Measurements from ENCODE around the gene RTF2.

The RTF2 gene

DNA sequence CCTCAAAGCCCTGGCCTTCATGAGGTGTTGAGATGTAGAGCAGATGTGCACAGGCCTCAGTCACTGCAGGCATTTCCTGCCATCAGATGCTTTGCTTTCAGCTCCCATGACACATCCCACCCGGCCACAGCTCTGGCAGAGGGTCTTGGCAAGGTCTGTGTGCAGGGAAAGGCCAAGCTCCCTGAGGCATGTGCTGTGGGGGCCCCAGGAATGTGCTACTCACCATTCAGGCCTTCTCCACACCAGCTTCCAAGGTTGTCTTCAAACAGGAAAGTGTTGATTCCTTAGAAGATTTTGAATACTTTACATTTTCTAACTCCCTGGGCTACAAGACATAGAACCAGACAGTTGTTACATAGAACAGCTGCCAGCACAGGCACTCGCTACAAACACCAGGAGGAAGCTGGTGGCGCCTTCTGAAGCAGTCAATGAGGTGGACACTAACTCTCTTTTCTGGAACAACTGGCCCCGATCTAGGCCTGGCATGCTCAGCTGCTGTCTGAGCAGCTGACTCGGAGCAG is 28.6 kb upstream of the RTF2 start:
- DNase-seq, result no peak

DNA sequence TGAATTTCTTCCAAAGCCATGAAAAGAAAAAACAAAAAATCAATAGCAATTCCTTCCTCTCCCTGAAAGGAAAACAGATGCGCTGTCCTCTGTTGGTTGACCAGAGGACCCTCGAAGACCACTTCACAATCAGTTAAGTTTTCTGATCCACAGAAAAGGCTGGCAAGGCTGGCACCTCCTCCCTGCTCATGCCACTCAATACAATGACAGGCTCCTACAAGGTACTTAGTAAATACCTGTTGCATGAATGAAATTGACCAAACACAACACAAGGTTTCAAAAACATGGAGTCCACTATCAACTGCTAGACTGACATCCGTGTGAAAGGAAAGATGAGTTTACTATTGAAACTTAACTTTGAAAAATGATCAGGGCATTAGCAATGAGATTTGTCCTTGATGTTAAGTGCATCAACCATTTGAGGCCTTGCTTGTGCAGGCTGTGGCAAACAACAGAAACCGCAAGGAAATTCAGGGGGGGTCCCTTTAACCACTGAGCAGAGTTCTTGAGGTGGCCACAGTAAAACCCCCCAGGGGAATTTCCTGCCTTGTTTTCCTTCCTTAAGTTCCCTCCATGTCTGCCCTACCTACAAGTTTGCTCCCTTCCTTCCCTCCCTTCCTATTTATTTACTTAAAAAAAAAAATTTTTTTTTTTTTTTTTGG is 27.9 kb upstream of the RTF2 start:
- no peak for DNase-seq

DNA sequence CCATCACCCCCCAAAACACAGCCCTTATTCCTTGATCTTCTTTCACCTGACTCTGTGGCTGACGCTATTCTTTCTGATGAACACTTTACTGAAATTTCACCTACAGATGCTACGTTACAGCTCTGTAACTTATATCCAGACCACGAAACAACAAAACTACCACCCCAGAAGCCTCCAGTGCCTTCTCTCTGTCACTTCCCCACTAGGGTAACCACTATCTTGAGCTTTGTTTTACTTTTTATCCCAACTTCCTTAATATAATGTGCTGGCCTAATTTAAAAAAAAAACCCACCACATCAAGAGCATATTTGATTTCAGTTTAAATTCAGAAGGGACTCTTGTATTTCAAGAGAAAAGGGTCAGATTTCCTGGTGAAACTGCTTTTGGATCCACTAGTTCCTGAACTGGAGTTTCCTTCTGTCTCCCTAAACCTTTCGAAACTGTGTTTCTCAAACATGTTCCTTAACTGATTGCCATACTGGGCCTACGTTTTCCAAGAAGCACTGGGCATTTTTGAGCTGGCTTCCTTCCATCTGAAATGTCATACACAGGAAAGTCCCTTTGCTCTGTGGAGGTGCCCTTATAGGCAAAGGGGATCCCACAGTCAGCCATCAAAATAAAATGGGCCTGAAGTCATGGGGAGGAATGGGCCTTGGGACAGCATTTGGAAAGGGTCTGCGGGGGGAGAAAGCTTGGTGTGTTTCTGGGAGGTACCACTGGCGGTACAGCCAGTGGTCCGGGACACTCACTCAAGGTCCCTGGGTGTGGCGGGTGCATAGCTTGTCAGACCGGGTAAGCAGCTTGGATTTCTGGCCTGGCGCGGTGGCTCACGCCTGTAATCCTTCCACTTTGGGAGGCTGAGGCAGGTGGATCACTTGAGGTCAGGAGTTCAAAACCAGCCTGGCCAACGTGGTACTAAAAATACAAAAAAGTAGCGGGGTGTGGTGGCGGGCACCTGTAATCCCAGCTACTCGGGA is 25.8 kb upstream of the RTF2 start:
- DNase-seq, result no peak

DNA sequence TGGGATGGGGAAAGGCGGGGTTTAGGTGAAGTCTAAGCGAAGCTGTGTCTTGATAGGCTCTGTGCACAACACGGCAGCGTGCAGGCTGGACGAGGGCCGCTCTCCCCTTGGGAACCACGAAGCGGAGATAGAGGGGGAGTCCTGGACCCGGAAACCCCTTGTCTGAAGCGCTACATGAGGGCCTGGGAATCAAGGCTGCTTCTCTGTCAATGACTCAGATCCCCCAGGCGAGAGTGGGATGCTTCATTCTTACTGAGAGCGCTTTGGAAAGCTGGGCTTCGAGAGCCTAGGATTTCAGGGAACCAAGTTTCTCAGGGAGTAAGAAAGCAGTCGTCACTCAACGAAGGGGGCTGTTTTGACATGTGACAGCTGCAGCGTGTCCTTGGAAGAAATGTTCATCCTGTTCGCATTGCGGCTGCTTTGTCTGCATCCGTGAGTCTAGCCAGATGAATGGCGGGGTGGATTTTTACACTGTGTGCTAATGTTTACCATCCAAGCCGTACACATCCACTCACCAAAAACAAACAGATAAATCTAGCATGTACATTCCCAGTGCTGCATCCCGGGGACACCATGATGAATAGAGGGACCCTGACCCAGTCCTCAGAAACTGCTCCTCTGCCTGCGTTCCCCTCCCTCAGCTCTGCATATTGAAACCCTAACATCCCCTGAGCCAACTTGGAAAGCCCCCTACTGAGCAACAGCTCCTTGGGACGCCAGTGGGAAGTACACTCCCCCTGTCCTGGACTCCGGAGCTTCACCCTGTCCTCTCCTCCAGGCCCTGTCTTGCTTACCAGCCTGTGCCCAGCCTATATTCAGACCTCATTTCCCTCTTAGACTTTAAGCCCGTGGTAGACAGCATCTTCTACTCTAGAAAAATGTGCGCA is 24.5 kb upstream of the RTF2 start:
- DNase-seq, result no peak

DNA sequence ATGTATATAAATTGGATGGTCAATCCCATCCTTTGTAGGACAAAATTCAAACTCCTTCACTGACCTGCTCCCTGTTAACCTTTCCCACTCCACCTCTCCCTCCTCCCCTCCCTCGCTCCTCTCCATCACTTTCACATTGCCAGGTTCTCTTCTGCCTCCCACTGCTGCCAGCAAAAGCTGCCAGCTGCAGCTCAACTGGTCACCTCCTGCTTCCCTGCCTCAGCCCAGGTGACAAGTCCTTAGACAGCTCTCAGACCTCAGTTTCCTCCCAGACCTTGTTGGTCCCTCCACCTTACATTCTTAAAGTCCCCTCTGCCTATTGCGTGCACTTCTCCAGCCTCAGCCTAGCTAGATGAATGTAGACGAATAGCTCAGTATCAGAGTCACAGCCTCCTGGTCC is 23.3 kb upstream of the RTF2 start:
- DNase-seq, result no peak

DNA sequence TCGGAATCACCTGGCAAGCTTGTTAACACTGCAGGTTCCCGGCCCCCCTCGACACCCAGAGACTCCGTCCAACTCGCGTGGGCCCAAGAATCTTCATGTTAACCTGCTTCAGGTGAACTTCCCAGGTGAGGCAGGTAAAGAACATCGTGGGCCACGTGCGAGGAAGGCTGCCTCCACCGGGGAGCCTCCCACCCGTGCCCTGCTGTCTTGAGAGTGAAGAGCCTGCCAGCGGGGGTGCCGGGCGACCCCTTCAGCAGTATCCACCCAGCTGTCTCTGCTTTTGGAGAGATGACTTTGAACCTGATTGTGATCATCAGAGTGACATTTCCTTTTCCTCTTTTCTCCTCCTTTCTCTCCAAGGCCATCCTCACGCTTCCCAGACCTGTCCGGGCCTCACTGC is 22.9 kb upstream of the RTF2 start:
- no peak for DNase-seq

DNA sequence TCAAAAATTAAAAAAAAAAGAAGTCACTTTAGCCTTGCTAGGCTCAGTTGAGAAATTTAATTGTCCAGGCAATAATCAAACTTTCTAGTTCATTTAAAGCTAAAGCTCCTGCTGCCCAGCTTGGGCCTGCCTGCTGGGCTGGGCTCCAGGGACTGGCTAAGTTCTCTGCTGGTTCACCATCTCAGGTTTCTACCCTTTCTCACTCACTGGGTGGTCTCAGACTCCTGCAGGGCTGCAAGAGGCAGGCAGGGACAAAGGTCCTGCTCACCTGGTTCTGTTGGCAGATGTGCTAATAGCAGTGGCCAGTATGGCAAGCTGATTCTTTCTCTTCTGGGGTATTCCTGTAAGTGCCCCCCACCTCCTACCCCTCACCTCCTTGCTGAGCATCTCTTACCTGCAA is 21.2 kb upstream of the RTF2 start:
- no peak for DNase-seq

DNA sequence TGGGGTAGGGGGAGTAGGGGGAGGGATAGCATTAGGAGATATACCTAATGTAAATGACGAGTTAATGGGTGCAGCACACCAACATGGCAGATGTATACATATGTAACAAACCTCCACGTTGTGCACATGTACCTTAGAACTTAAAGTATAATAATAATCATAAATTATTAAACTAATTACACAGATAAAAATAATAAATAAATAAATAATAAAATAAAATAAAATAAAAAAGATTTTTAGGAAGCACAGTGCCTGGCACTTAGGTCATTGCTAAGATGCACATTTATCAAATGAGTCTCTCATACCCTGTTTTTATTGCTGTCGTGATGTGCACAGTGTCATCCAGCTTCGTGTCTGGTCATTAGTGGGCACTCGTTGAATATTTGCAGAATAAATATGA is 19.0 kb upstream of the RTF2 start:
- DNase-seq, result no peak

DNA sequence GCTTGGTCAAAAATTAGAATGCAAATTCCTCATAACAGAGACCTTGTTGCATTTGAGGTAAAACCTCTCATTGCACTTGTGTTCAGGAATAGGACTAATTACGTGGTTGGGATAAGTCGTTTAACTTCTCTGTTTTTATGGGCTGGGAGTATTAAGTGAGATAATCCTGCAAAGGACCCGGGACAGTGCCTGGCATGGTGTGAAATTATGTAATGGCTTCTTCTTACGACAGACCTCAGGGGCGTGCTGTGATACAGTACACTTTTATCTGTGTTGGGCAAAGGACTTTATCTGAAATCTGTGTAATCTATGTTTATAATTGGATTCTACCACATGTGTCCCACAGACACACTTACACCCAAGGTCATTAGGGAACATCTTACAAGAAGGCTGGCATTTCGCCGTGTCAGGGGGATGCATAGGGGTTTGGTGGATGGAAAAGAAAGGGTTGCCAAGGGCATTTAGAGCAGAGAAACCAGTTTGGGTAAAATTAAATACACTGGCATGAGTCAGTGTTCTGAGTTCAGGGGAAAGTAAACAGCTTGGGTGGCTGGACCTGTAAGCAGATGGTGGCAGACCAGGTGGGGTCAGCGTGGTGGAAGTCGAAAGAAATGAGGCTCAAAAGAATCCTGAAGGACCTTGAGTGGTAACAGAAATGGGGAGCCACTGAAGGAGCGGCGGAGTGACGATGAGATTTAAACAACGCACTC is 17.2 kb upstream of the RTF2 start:
- no peak for DNase-seq

DNA sequence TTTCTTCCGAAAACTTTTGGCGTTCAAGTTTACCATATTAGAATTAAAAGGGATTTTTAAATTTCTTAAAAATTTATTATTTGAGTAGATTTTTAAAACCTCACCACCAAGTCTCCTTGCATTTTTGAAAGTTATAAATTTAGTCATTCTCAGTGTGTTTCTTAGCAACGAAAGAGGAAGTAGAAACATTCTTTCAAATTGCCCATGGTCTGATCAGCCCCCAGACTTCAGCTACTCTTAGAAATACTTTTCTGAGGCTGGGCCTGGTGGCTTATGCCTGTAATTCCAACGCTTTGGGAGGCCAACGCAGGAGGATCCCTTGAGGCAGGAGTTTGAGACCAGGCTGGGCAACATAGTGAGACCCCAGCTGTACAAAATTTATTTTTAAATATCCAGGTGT is 15.1 kb upstream of the RTF2 start:
- DNase-seq, result no peak

DNA sequence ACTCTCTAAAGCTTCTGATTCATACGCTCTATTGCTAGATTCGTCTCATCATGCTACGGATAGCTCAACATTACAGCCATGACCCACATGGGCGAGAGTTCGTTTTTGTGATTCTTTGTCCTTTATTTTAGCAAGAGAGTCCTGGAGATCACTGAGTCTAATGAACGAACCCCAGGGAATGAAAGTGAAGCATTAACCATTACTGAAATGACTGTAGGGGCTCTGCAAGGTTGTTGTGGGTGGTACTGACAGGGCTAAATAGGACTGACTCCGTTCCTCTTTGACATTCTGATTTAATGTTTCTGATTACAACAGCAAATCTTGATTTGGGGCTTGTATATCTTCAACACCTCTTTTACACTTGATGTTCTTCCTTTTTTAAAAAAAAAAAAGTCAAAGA is 13.7 kb upstream of the RTF2 start:
- DNase-seq, result no peak

DNA sequence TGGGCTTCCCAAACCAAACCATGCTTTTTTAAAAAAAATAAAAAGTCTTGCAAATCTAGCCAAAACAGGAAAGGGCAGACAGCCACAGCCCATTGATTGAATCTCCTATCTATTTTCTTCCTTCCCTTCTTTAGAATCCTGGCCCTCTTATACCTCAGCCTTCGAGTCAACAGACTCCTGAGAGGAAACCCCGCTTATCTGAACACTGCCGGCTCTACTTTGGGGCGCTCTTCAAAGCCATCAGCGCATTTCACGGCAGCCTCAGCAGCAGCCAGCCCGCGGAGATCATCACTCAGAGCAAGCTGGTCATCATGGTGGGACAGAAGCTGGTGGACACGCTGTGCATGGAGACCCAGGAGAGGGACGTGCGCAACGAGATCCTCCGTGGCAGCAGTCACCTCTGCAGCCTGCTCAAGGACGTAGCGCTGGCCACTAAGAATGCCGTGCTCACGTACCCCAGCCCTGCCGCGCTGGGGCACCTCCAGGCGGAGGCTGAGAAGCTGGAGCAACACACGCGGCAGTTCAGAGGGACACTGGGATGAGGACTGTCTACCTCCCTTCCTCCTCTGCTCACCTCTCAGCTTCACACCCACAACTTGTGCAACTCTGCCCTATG is 10.1 kb upstream of the RTF2 start:
- DNase-seq, result no peak

DNA sequence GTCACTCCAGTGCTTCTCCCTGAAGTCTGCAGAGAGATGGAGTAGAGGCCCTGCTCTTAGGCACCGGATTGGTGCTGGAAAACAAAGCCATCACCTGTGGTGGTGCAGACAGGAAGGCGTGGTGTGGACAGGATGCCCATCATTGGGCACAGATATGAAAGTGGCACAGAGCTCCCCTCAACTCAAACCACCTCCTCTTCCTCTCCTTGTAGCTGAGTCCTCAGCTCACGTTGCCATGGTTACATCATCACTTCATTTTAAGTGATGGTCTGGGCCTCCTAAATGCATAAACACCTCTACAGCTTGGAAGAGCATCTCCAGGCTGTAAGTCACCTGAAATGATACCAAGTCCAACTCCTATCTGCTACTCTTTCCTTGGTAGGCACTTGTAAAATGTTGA is 8.0 kb upstream of the RTF2 start:
- DNase-seq, result no peak

DNA sequence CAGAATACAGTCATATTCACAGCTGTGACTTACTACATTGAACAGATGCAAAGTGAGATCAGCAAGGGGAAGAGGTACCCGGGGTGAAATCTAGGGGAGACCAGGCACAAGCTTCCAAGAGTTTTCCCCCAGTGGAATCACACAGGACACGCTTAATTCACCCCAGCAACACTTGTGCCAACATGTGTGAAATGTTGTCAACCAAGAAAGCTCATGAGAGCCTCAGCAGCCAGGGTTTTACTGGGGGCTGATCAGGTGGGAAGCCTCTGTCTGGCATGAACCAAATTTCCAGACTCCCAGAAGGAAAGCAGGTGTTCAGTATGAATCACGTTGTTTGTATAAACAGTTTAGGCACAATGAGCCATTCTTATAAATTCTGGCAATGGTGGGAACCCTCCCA is 6.9 kb upstream of the RTF2 start:
- no peak for DNase-seq

DNA sequence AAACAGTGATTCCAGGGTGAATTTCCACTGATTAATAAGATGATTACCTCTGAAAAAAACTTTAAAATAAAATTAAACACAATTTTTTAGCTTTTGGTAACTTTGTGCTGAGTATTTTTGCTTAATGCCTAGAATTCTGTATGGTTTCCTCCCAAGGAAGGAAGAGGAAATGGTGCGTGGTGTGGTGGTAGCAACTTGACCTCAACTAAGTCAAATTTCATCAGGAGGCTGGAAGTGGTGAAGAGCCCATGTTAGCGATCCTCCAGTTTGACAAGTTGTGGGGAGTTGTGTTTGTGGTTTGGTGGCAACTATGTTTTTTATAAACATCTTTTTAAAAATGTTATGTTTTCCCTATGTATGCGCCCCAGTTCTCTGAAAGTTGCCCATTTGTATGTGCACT is 5.0 kb upstream of the RTF2 start:
- no peak for DNase-seq

DNA sequence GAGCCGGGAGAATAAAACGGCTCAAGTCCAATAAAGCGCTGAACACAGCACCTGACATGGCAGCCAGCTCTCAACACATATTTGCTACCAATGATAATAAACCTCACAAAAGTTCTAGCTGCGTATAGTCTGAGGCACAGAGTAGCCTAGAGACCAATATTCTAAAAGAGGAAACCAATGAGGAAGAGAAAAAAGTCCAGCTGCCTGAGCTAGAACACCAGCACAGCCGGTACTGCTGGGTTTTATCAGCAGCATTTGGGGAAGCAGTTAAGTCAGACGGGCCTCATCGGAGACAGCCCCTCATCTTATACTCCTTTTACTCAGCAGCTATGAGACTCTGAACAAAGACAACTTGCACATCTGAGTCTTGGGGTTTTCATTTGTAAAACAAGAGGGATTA is 2.4 kb upstream of the RTF2 start:
- no peak for DNase-seq

DNA sequence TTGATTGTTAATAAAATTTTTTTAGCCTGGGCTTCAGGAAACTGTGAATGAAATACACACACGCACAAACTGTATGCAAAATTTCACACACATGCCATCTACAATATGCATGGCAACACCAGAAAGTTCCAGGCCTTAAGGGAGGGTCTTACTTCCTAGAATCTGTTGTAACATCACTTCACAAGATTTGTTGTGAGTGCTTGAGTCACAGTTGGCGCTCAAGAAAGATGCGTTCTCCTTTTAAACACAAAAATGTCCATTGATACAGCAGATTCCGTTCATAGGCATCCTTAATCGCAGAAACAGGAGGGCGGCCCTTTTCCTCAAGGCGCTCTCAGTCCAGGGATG is 485 bp upstream of the RTF2 start:
- DNase-seq, result no peak

DNA sequence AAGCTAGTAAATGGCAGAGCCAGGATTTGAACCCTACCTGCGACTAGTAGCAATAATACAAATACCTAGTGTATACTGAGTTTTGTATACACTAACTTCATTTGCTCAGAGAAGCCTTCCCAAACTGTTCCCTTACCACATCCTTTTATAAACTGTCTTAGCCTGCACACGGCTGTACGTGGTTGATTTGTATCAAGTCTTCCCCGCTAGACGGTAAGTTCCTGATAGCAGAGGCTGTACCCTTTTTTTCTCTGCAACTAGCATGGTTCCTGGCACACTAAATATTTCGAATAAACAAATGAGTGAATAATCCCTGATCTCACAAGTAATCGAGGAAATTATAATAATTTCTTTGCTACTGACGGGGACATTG is 636 bp downstream of the RTF2 start:
- DNase-seq, result no peak

DNA sequence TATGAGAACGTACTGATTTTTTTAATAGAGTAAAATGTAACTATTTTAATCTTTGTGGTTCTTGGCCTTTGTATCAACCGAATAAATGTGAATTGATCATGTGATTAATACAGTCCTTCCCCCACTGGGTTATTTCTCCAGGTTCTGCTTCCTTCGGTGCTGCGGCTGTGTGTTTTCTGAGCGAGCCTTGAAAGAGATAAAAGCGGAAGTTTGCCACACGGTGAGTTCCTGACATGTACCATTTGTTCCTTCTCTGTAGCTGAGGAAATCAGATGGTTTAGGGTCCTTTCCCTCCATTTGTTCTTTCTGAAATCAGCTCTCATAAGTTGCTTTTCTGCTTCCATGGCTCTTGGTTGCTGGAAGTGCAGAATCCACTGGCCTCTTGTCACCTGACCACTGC is 15.5 kb downstream of the RTF2 start:
- DNase-seq, result no peak

DNA sequence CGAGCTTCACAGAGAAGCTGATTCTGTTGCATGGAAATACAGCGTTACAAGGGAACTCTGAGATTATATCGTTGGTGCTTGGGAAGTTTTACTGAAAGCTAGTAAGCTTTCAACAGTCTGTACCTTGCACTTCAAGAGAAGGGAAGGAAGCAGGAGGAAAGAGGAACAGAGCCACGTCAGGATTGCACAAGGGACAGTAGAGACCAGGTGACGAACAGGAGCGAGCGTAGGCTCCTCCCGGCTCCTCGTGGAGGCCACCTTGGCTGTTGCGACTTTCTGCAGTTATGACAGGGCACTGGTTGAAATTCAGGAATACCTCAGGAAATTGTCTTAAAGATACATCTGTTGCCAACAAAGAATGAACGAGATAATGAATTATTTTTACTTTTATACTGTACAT is 18.8 kb downstream of the RTF2 start:
- DNase-seq, result no peak

DNA sequence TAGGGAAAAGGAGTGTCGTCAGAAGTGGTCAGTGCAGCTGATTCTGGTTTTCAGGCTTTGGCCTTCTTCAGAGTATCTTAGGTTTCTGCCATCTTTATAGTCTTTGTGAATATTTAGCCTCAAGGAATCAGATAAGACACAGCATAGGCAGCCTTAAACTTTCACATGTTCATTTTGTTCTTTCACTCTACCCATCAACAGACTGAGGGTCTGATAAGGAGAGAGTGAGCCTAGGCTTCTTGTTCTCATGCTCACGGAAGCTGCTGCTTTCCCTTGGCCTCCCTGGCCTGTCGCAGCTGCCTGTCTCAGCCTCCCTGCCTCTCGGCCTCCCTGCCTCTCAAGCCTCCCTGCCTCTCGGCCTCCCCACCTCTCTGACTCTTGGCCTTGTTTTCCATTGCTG is 20.1 kb downstream of the RTF2 start:
- DNase-seq, result no peak

DNA sequence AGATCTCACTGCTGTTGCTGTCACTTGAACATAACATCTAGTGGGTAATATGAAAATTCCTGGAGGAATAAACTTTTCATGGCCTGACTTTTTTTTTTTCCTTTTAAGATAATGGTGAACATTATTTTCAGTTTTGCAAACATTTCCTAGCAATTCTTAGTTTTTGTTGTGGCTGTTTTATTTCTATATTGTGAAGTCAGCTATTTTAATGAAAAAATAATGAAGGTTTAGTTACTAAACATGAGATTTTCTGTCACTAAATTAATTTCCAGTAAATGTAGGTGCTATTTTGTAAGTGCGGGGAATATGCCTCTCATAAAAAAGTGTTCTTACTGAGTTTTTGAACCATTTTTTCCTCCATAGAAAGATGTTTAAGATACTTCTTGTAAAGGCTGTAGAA is 32.7 kb downstream of the RTF2 start:
- no peak for DNase-seq

Measured in activated CD4-positive, CD25-positive, alpha-beta regulatory T cell (primary cell).